H9 (cell line): ENCODE measurements around the gene POLR1D. TPM values are rescaled to one million over a fixed set of nuclear protein-coding genes. Genes with fewer than 3 reads are reported as not detected.

Experiments
- DNase-seq: peaks from one replicate; pipeline ENCODE4 v3.0.0-alpha.2; 2017
- H2AFZ ChIP-seq: one replicate; pipeline ENCODE4 v1.6.1; 2013; ENCODE audit warnings: mild to moderate bottlenecking, low read length, control low read depth, moderate library complexity
- H2AK5ac ChIP-seq: 2 replicates; pipeline ENCODE4 v1.6.1; 2013; ENCODE audit warnings: low read length, control low read depth, mixed read lengths; ENCODE audit not compliant: insufficient read length
- H2BK120ac ChIP-seq: one replicate; pipeline ENCODE4 v1.6.1; 2013; ENCODE audit warnings: low read depth, mild to moderate bottlenecking, low read length, control low read depth, inconsistent platforms; ENCODE audit not compliant: poor library complexity, severe bottlenecking
- H2BK12ac ChIP-seq: 2 replicates; pipeline ENCODE4 v1.6.1; 2013; ENCODE audit warnings: low read length, control low read depth, mixed read lengths, low read depth; ENCODE audit not compliant: insufficient read length
- H2BK15ac ChIP-seq: 2 replicates; pipeline ENCODE4 v1.6.1; 2013; ENCODE audit warnings: low read depth, low read length, control low read depth
- H2BK20ac ChIP-seq: one replicate; pipeline ENCODE4 v1.6.1; 2013; ENCODE audit warnings: low read depth, mild to moderate bottlenecking, low read length, control low read depth, inconsistent platforms; ENCODE audit not compliant: poor library complexity, severe bottlenecking
- H2BK5ac ChIP-seq: 2 replicates; pipeline ENCODE4 v1.6.1; 2013; ENCODE audit warnings: low read length, control low read depth, mixed read lengths; ENCODE audit not compliant: insufficient read length
- H3K14ac ChIP-seq: 2 replicates; pipeline ENCODE4 v1.6.1; 2013; ENCODE audit warnings: low read length, control low read depth; ENCODE audit not compliant: insufficient read depth
- H3K18ac ChIP-seq: 2 replicates; pipeline ENCODE4 v1.6.1; 2013; ENCODE audit warnings: low read depth, mild to moderate bottlenecking, mixed read lengths, low read length, control low read depth; ENCODE audit not compliant: insufficient read length
- H3K23ac ChIP-seq: 2 replicates; pipeline ENCODE4 v1.6.1; 2013; ENCODE audit warnings: low read length, control low read depth, mixed read lengths, low read depth; ENCODE audit not compliant: insufficient read length
- H3K23me2 ChIP-seq: 2 replicates; pipeline ENCODE4 v1.6.1; 2013; ENCODE audit warnings: low read depth, mild to moderate bottlenecking, mixed read lengths, low read length, control low read depth; ENCODE audit not compliant: insufficient read length, poor library complexity, severe bottlenecking
- H3K27ac ChIP-seq: 2 replicates; pipeline ENCODE4 v1.5.1; 2013; ENCODE audit warnings: low read length, control low read depth, mixed read lengths, low read depth; ENCODE audit not compliant: insufficient read length
- H3K27me3 ChIP-seq: 2 replicates; pipeline ENCODE4 v1.6.1; 2013; ENCODE audit warnings: low read length, control low read depth, inconsistent platforms; ENCODE audit not compliant: insufficient read depth
- H3K4ac ChIP-seq: 2 replicates; pipeline ENCODE4 v1.6.1; 2013; ENCODE audit warnings: low read depth, mild to moderate bottlenecking, control low read depth, inconsistent platforms, low read length, moderate library complexity
- H3K4me1 ChIP-seq: 2 replicates; pipeline ENCODE4 v1.6.1; 2013; ENCODE audit warnings: low read length, control low read depth, inconsistent platforms; ENCODE audit not compliant: insufficient read depth
- H3K4me2 ChIP-seq: 2 replicates; pipeline ENCODE4 v1.6.1; 2013; ENCODE audit warnings: low read length, control low read depth, mixed read lengths; ENCODE audit not compliant: insufficient read length, insufficient read depth
- H3K56ac ChIP-seq: 2 replicates; pipeline ENCODE4 v1.6.1; 2013; ENCODE audit warnings: low read depth, mild to moderate bottlenecking, mixed read lengths, low read length, control low read depth; ENCODE audit not compliant: insufficient read length
- H3K79me1 ChIP-seq: 2 replicates; pipeline ENCODE4 v1.6.1; 2013; ENCODE audit warnings: low read depth, mild to moderate bottlenecking, moderate library complexity, low read length, control low read depth, inconsistent platforms; ENCODE audit not compliant: insufficient read depth, poor library complexity, severe bottlenecking
- H3K79me2 ChIP-seq: 2 replicates; pipeline ENCODE4 v1.6.1; 2013; ENCODE audit warnings: low read length, control low read depth, inconsistent platforms; ENCODE audit not compliant: insufficient read depth
- H3K9ac ChIP-seq: 2 replicates; pipeline ENCODE4 v1.6.1; 2013; ENCODE audit warnings: low read length, control low read depth, mixed read lengths; ENCODE audit not compliant: insufficient read length; ENCODE audit errors: extremely low read depth
- H3K9me3 ChIP-seq: one replicate; pipeline ENCODE4 v1.6.1; 2013; ENCODE audit warnings: low read depth, low read length, inconsistent platforms; ENCODE audit not compliant: control insufficient read depth
- H3T11ph ChIP-seq: one replicate; pipeline ENCODE4 v1.6.1; 2013; ENCODE audit warnings: mild to moderate bottlenecking, low read length, control low read depth, inconsistent platforms
- H4K20me1 ChIP-seq: one replicate; pipeline ENCODE4 v1.6.1; 2013; ENCODE audit not compliant: control insufficient read depth, insufficient read length, insufficient read depth
- H4K5ac ChIP-seq: 2 replicates; pipeline ENCODE4 v1.6.1; 2013; ENCODE audit warnings: low read depth, mild to moderate bottlenecking, mixed read lengths, low read length, control low read depth; ENCODE audit not compliant: insufficient read length
- H4K8ac ChIP-seq: replicated peaks from 2 replicates; pipeline ENCODE4 v1.6.1; 2013; ENCODE audit warnings: low read length, control low read depth, mixed read lengths, low read depth; ENCODE audit not compliant: insufficient read length
- H4K91ac ChIP-seq: 2 replicates; pipeline ENCODE4 v1.6.1; 2013; ENCODE audit warnings: low read depth, mild to moderate bottlenecking, moderate library complexity, mixed read lengths, low read length, control low read depth; ENCODE audit not compliant: insufficient read length
- H3K27ac Mint-ChIP-seq, 3 experiments: 2 replicates in 2 of 3; 3 replicates in 1 of 3; pipeline ENCODE4 v1.8.0; 2020 to 2021; ENCODE audit warnings: mixed read lengths in 3 of 3, mild to moderate bottlenecking in 1 of 3, moderate library complexity in 1 of 3
- H3K27me3 Mint-ChIP-seq: 2 replicates; pipeline ENCODE4 v1.8.0; 2021; ENCODE audit warnings: low read depth, mild to moderate bottlenecking, moderate library complexity, mixed read lengths
- H3K36me3 Mint-ChIP-seq, 3 experiments: 2 replicates in 2 of 3; 3 replicates in 1 of 3; pipeline ENCODE4 v1.8.0; 2020 to 2021; ENCODE audit warnings: low read depth in 3 of 3, mixed read lengths in 3 of 3; ENCODE audit not compliant: insufficient read depth in 1 of 3
- H3K4me1 Mint-ChIP-seq, 2 experiments: 2 replicates each; pipeline ENCODE4 v1.8.0; 2020; ENCODE audit warnings: mixed read lengths in 2 of 2
- H3K4me3 Mint-ChIP-seq, 2 experiments: 2 replicates in 1 of 2; 3 replicates in 1 of 2; pipeline ENCODE4 v1.8.0; 2020 to 2021; ENCODE audit warnings: mild to moderate bottlenecking in 2 of 2, mixed read lengths in 2 of 2, moderate library complexity in 1 of 2
- H3K9me3 Mint-ChIP-seq, 2 experiments: 2 replicates in 1 of 2; 3 replicates in 1 of 2; pipeline ENCODE4 v1.8.0; 2020; ENCODE audit warnings: mild to moderate bottlenecking in 2 of 2, mixed read lengths in 2 of 2, moderate library complexity in 1 of 2
- CTCF ChIP-seq: fragments of 200-600 bp; sonication (generic); conservative IDR thresholded peaks from 3 replicates; pipeline ENCODE4 v1.8.0; 2021; ENCODE audit warnings: antibody characterized with exemption, mild to moderate bottlenecking
- total RNA-seq: library from RNA; stranded (reverse); gene quantifications from 2 replicates; pipeline ENCODE4 v1.2.1, GENCODE V29; 2021

Gene POLR1D
- total RNA-seq, 1 experiment from 2014 or later: 167 TPM

GRCh38 chr13:27592865-27593264 lies 28.8 kb upstream of the POLR1D start:
- Mint-ChIP-seq H3K4me1 (no peaks in the 10 kb centered on the region), H3K27me3 (no peaks in the 10 kb centered on the region), H3K36me3 (peaks cover 0 to 2% (median 0%) of the 10 kb centered on the region in 3 experiments; a peak in 1 of 7 replicates), H3K4me3 (no peak overlapping the region), H3K9me3 (no peaks in the 10 kb centered on the region), H3K27ac (no peak overlapping the region)
- Histone ChIP-seq H3K27ac (no peak overlapping the region), H3T11ph (no peak overlapping the region), H3K9ac (no peak overlapping the region), H2AK5ac (no peak overlapping the region), H3K23me2 (no peaks in the 10 kb centered on the region), H3K56ac (no peak overlapping the region), H4K20me1 (no peaks in the 10 kb centered on the region), H3K4ac (no peak overlapping the region), H3K79me1 (peaks cover 2% of the 10 kb centered on the region), H3K27me3 (no peaks in the 10 kb centered on the region), H3K18ac (no peak overlapping the region), H2BK20ac (no peak overlapping the region), H2AFZ (no peak overlapping the region), H3K79me2 (peaks cover 2% of the 10 kb centered on the region; the same call in 1 of the 2 replicates), H4K5ac (no peak overlapping the region), H4K8ac (no peak overlapping the region), H2BK5ac (no peak overlapping the region), H3K23ac (no peak overlapping the region), H4K91ac (no peak overlapping the region), H3K14ac (no peak overlapping the region), H3K4me2 (no peak overlapping the region), H2BK15ac (no peak overlapping the region), H2BK12ac (no peak overlapping the region), H2BK120ac (no peak overlapping the region), H3K4me1 (no peaks in the 10 kb centered on the region), H3K9me3 (no peaks in the 10 kb centered on the region)
- no peak for DNase-seq
- TF ChIP-seq CTCF: no peak
